Endometrial microvascular endothelial cells (primary cell): Measurements from ENCODE around the gene SMC5. TPM values are rescaled to one million over a fixed set of nuclear protein-coding genes. Genes with fewer than 3 reads are reported as not detected.

Source experiments
- in situ Hi-C: cut with HindIII; loops from 2 replicates; pipeline ENCODE4 v1.10.0; 2017; ENCODE audit warnings: low sequenced_read_pairs, low pct_unique_long_range_greater_than_20kb; ENCODE audit errors: inconsistent ontology term
- total RNA-seq: library from RNA; depleted of rRNA; stranded (reverse); fragments of >200 nt; gene quantifications from one replicate; pipeline ENCODE4 v1.2.3, GENCODE V29; 2015; ENCODE audit errors: inconsistent ontology term

The SMC5 gene
- total RNA-seq, 1 donor from 2014 or later: 12.7 TPM

GRCh38 chr9:70340572-70340971 is 81.8 kb downstream of the SMC5 start:
- in situ Hi-C loops: no loop called here

GRCh38 chr9:70347046-70347445 is 88.3 kb downstream of the SMC5 start:
- in situ Hi-C loops: no loop called here

GRCh38 chr9:70352356-70352755 is 93.6 kb downstream of the SMC5 start:
- in situ Hi-C loops: no loop called here

- in situ Hi-C loops: no loop called here
These were observed 94.0 kb downstream of the SMC5 start for GRCh38 chr9:70352802-70353201.

GRCh38 chr9:70355801-70356200 is 97.0 kb downstream of the SMC5 start:
- in situ Hi-C loops: no loop called here

GRCh38 chr9:70362952-70363351 is 104.2 kb downstream of the SMC5 start:
- in situ Hi-C loops: no loop called here

GRCh38 chr9:70363760-70364159 is 105.0 kb downstream of the SMC5 start:
- in situ Hi-C loops: no loop called here

- in situ Hi-C loops: no loop called here
These were observed 108.6 kb downstream of the SMC5 start for GRCh38 chr9:70367305-70367930.

GRCh38 chr9:70374962-70375618 is 116.3 kb downstream of the SMC5 start:
- in situ Hi-C loops: no loop called here

GRCh38 chr9:70382046-70382708 is 123.4 kb downstream of the SMC5 start:
- in situ Hi-C loops: no loop called here

GRCh38 chr9:70382709-70383605 is 124.2 kb downstream of the SMC5 start:
- in situ Hi-C loops: no loop called here

- in situ Hi-C loops: no loop called here
These were observed 126.6 kb downstream of the SMC5 start for GRCh38 chr9:70385426-70385825.

GRCh38 chr9:70387663-70388062 is 128.9 kb downstream of the SMC5 start:
- in situ Hi-C loops: no loop called here

GRCh38 chr9:70389188-70389587 is 130.4 kb downstream of the SMC5 start:
- in situ Hi-C loops: no loop called here

GRCh38 chr9:70389621-70390266 is 131.0 kb downstream of the SMC5 start:
- in situ Hi-C loops: no loop called here

GRCh38 chr9:70390933-70391341 is 132.2 kb downstream of the SMC5 start:
- in situ Hi-C loops: no loop called here

- in situ Hi-C loops: no loop called here
These were observed 133.4 kb downstream of the SMC5 start for GRCh38 chr9:70392189-70392588.

- in situ Hi-C loops: no loop called here
These were observed 134.1 kb downstream of the SMC5 start for GRCh38 chr9:70392850-70393249.

GRCh38 chr9:70395652-70396051 is 136.9 kb downstream of the SMC5 start:
- in situ Hi-C loops: no loop called here
